BE2C (cell line): ENCODE measurements around the gene NKX2-1.

ENCODE experiments used
- DNase-seq: peaks from one replicate; pipeline ENCODE4 v3.0.0-alpha.2; 2020
- H3K27me3 ChIP-seq: fragments of 250-450 bp; sonication (Bioruptor Pico); 2 replicates; pipeline ENCODE4 v1.5.1; 2020; ENCODE audit warnings: mild to moderate bottlenecking
- H3K36me3 ChIP-seq: fragments of 250-450 bp; sonication (Bioruptor Pico); 2 replicates; pipeline ENCODE4 v1.5.1; 2020; ENCODE audit warnings: mild to moderate bottlenecking
- H3K4me1 ChIP-seq: fragments of 250-450 bp; sonication (Bioruptor Pico); 2 replicates; pipeline ENCODE4 v1.5.1; 2020
- H3K4me3 ChIP-seq: 2 replicates; pipeline ENCODE4 v1.5.1; 2011; ENCODE audit warnings: low read depth, low read length
- H3K9me3 ChIP-seq: fragments of 250-450 bp; sonication (Bioruptor Pico); 2 replicates; pipeline ENCODE4 v1.5.1; 2020
- CTCF ChIP-seq: IDR thresholded peaks from 2 replicates; pipeline ENCODE4 v1.5.1; 2012; ENCODE audit warnings: mild to moderate bottlenecking, low read depth, low read length

Gene NKX2-1

GRCh38 chr14:36522972-36523715, 3.1 kb upstream of the NKX2-1 start:
- DNase-seq, result no peak
- peaks cover 80% of the 10 kb centered on the region for H3K27me3 ChIP-seq
- no peak overlapping the region for H3K4me3 ChIP-seq
- no peaks in the 10 kb centered on the region for H3K9me3 ChIP-seq
- no peaks in the 10 kb centered on the region for H3K36me3 ChIP-seq
- TF ChIP-seq CTCF, result no peak
- no peaks in the 10 kb centered on the region for H3K4me1 ChIP-seq

- Histone ChIP-seq H3K4me3 (no peak overlapping the region), H3K36me3 (no peaks in the 10 kb centered on the region), H3K27me3 (peaks cover 87% of the 10 kb centered on the region), H3K4me1 (no peaks in the 10 kb centered on the region), H3K9me3 (no peaks in the 10 kb centered on the region)
- DNase-seq, result no peak
- TF ChIP-seq CTCF, result no peak
These were observed 2.4 kb upstream of the NKX2-1 start for GRCh38 chr14:36522347-36522971.

GRCh38 chr14:36521598-36522345, 1.7 kb upstream of the NKX2-1 start:
- H3K36me3 ChIP-seq, result no peaks in the 10 kb centered on the region
- peaks cover 91% of the 10 kb centered on the region for H3K27me3 ChIP-seq
- H3K9me3 ChIP-seq, result no peaks in the 10 kb centered on the region
- H3K4me3 ChIP-seq, result no peak overlapping the region
- TF ChIP-seq CTCF, result no peak
- H3K4me1 ChIP-seq, result no peaks in the 10 kb centered on the region
- no peak for DNase-seq

- H3K9me3 ChIP-seq, result no peaks in the 10 kb centered on the region
- no peak for DNase-seq
- H3K4me3 ChIP-seq, result no peak overlapping the region
- H3K4me1 ChIP-seq, result no peaks in the 10 kb centered on the region
- TF ChIP-seq CTCF, result peak; percentile 36
- H3K27me3 ChIP-seq, result peaks cover 98% of the 10 kb centered on the region
- no peaks in the 10 kb centered on the region for H3K36me3 ChIP-seq
These were observed 831 bp upstream of the NKX2-1 start for GRCh38 chr14:36520601-36521525.

GRCh38 chr14:36518586-36519430, 1.2 kb downstream of the NKX2-1 start:
- no peak for TF ChIP-seq CTCF
- H3K4me1 ChIP-seq, result no peaks in the 10 kb centered on the region
- H3K27me3 ChIP-seq, result peaks cover 98% of the 10 kb centered on the region
- no peak overlapping the region for H3K4me3 ChIP-seq
- no peaks in the 10 kb centered on the region for H3K9me3 ChIP-seq
- DNase-seq, result no peak
- no peaks in the 10 kb centered on the region for H3K36me3 ChIP-seq
